AG04450 (cell line): Measurements from ENCODE around the gene CYP46A1. TPM values are rescaled to one million over a fixed set of nuclear protein-coding genes. Genes with fewer than 3 reads are reported as not detected.

Experiments
- CTCF ChIA-PET: fragments of 300-600, 350-600 bp; formaldehyde crosslinking; extraction: SDS; loops from one replicate; lab custom pipeline; 2022; ENCODE audit warnings: antibody characterized with exemption, inconsistent platforms; lab: Charles Lee
- POLR2A ChIA-PET: fragments of 350-600 bp; formaldehyde crosslinking; extraction: SDS; loops from one replicate; lab custom pipeline; 2021; ENCODE audit warnings: antibody characterized with exemption, inconsistent platforms; lab: Yijun Ruan, JAX
- DNase-seq: peaks from one replicate; pipeline ENCODE4 v3.0.0-alpha.2; 2011; ENCODE audit warnings: low read depth, low spot score
- H3K27ac ChIP-seq: one replicate; pipeline ENCODE4 v1.5.1; 2012; ENCODE audit warnings: low read depth, low read length, control low read depth
- H3K27me3 ChIP-seq: one replicate; pipeline ENCODE4 v1.6.0; 2012; ENCODE audit warnings: low read length; ENCODE audit not compliant: control insufficient read depth, insufficient read depth
- H3K4me3 ChIP-seq: 2 replicates; pipeline ENCODE4 v1.5.1; 2011; ENCODE audit warnings: mild to moderate bottlenecking, low read depth, low read length, control low read depth
- H3K9me3 ChIP-seq: 2 replicates; pipeline ENCODE4 v1.5.1; 2012; ENCODE audit warnings: low read length; ENCODE audit not compliant: control insufficient read depth, insufficient read depth
- polyA plus RNA-seq: library from polyadenylated mRNA; depleted of rRNA; stranded (reverse); fragments of >200 nt; gene quantifications from 2 replicates; pipeline ENCODE4 v1.2.3, GENCODE V29; 2011
- TF ChIP-seq, protein P1 (sequence below): IDR thresholded peaks from 2 replicates; pipeline ENCODE4 v1.5.1; 2011; ENCODE audit warnings: low read depth, low read length, control low read depth, inconsistent platforms

Gene CYP46A1
- polyA plus RNA-seq, 1 experiment: 0.07 TPM

DNA sequence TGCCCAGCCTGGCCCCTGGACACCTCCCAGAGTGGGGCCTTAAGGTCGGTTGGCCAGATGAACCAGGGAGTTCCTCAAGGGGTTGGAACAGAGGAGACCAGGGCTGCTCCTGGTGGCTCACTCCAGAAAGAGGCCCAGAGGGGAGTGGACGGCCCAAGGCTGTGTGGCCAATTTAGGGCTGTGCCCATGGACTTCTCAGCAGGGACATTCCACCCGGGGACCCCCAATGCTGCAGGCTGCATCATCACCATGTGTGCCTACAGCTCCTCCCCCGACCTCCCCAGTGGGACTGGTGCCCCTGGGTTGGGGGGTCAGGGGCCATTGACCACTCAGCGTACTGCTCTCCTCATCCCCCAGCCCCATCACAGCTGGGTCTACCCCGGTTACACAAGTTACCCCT, 17.6 kb upstream of the CYP46A1 start:
- TF ChIP-seq, protein P1, sequence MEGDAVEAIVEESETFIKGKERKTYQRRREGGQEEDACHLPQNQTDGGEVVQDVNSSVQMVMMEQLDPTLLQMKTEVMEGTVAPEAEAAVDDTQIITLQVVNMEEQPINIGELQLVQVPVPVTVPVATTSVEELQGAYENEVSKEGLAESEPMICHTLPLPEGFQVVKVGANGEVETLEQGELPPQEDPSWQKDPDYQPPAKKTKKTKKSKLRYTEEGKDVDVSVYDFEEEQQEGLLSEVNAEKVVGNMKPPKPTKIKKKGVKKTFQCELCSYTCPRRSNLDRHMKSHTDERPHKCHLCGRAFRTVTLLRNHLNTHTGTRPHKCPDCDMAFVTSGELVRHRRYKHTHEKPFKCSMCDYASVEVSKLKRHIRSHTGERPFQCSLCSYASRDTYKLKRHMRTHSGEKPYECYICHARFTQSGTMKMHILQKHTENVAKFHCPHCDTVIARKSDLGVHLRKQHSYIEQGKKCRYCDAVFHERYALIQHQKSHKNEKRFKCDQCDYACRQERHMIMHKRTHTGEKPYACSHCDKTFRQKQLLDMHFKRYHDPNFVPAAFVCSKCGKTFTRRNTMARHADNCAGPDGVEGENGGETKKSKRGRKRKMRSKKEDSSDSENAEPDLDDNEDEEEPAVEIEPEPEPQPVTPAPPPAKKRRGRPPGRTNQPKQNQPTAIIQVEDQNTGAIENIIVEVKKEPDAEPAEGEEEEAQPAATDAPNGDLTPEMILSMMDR: no peak
- POLR2A ChIA-PET: no interaction called here
- CTCF ChIA-PET: interaction anchor here (1.6 kb wide), 1 partner anchor 219 kb away, joined by 5 read pairs; no protein-coding TSS in a partner anchor
- no peaks in the 10 kb centered on the region for H3K9me3 ChIP-seq
- DNase-seq: no peak
- no peak overlapping the region for H3K27ac ChIP-seq
- no peak overlapping the region for H3K4me3 ChIP-seq
- no peaks in the 10 kb centered on the region for H3K27me3 ChIP-seq

DNA sequence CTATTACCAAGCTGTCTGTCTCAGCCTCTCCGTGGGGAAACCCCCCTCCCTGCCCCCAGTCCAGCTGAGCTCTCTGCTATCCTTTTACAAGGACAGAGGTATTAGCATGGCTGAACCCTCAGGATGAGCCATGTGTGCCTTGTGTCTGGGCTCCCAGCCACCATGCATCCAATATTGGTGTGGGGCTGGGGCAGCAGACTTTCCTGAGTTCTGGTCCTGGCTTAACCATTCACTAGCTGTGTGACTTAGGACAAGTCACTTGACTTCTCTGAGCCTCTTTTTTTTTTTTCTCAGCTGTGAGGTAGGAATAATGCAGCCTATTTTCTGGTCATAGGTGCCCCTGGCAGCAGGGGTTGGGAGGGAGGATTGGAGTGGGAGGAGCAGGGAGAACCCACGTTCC, 17.1 kb upstream of the CYP46A1 start:
- Histone ChIP-seq H3K4me3 (no peak overlapping the region), H3K27me3 (peaks cover 3% of the 10 kb centered on the region), H3K9me3 (no peaks in the 10 kb centered on the region), H3K27ac (no peak overlapping the region)
- ChIA-PET CTCF (interaction anchor here (1.6 kb wide), 1 partner anchor 219 kb away, joined by 5 read pairs; no protein-coding TSS in a partner anchor), POLR2A (interaction anchor here (2.1 kb wide), 1 partner anchor 17 kb away, joined by 5 read pairs; the partner anchor contains the start of gene CYP46A1)
- DNase-seq: no peak
- TF ChIP-seq, protein P1: no peak

DNA sequence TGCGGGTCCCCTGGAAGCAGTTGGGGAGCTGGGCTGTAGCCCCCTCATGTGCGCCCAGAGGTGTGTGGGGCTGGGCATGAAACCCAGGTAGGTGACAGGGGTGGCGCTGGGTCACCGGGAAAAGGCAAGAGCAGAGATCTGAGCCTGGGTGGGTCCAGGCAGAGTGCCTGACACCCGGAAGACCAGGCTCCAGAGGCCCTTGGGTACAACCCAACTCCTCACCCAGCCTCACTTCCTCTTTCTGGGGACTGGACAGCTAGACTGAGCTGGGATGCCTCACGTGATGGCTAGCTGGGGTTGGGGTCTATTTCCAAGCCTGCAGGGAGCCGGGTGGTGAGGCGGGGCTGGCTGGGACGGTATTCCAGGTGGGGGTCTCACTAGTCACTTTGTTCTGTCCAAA, 16.3 kb upstream of the CYP46A1 start:
- POLR2A ChIA-PET: interaction anchor here (0.6 to 2.1 kb wide), 2 partner anchors 16 to 137 kb away, joined by 3 to 5 read pairs; partner anchors contain the start of gene CYP46A1
- Histone ChIP-seq H3K9me3 (no peaks in the 10 kb centered on the region), H3K27me3 (peaks cover 8% of the 10 kb centered on the region), H3K27ac (no peak overlapping the region), H3K4me3 (no peak overlapping the region)
- TF ChIP-seq, protein P1: no peak
- no peak for DNase-seq
- CTCF ChIA-PET: interaction anchor here (1.1 to 1.6 kb wide), 2 partner anchors 217 to 218 kb away, joined by 4 to 5 read pairs; no protein-coding TSS in a partner anchor

DNA sequence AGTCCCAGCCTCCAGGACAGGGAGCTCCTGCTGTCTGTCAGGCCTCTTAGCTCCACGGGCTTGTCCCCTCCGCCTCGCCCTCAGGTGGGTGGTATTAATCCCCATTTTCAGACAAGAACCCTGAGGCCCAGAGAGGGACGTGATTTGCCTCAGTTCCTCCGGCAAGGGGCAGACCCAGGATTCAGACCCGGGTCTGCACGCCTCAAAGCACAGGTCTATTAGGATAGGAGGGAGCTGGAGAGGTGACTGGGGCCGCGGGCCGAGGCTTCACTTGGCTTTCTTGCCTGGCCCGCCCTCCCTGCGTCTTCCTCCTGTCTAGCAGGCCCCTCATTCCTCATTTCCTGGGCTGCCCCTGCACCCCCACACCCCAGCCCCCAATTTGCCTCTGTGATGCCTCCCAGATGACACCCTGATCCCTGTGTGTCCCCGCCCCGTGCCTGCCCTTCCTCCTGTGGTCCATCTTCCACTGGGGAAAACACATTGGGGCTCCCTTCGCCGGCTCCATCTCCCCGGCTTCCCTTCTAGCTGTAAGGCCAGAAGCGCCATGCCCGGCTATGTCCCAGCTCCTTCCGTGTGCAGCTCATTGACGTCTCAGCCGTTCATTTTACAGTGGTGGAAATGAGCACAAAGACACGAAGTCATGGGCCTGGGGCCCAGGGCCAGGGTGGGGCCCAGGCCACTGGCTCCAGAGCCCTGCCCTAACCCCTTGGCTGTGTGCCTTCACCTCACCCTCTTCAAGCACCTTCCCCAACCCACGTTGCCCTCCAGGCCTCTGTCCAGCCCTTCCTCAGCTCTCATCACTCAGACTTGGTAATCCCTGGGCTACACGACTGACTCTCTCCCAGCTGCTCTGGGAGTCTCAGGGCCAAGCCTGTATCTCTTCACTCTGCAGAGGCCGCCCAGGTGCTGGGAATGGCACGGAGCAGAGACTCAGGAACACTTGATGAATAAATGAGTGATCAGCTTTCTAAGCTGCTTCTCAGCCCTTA, 15.5 kb upstream of the CYP46A1 start:
- Histone ChIP-seq H3K9me3 (no peaks in the 10 kb centered on the region), H3K27ac (no peak overlapping the region), H3K27me3 (peaks cover 8% of the 10 kb centered on the region), H3K4me3 (no peak overlapping the region)
- CTCF ChIA-PET: interaction anchor here (0.6 to 1.1 kb wide), 2 partner anchors 149 to 216 kb away, joined by 4 to 10 read pairs; no protein-coding TSS in a partner anchor
- DNase-seq: no peak
- POLR2A ChIA-PET: interaction anchor here (0.6 to 2.1 kb wide), 2 partner anchors 15 to 137 kb away, joined by 3 to 5 read pairs; partner anchors contain the start of gene CYP46A1
- TF ChIP-seq, protein P1: no peak
